Panc1 (cell line): ENCODE data around the gene CCNQ.

Experiments
- CTCF ChIP-seq: fragments of 450-650 bp; IDR thresholded peaks from 2 replicates; pipeline ENCODE4 v1.5.1; 2017; ENCODE audit warnings: mild to moderate bottlenecking
- POLR2AphosphoS5 ChIP-seq: IDR thresholded peaks from 2 replicates; pipeline ENCODE4 v1.6.1; 2012; ENCODE audit warnings: mild to moderate bottlenecking, low read depth, low read length, moderate library complexity
- REST ChIP-seq, 2 experiments: IDR thresholded peaks; 2 replicates each; pipeline ENCODE4 v1.6.1; 2011 to 2012; ENCODE audit warnings: low read depth in 2 of 2, control low read depth in 1 of 2, low read length in 1 of 2, mild to moderate bottlenecking in 1 of 2, moderate library complexity in 1 of 2; ENCODE audit not compliant: insufficient read depth in 1 of 2
- SIN3A ChIP-seq: IDR thresholded peaks from 2 replicates; pipeline ENCODE4 v1.6.1; 2012; ENCODE audit warnings: low read depth, mild to moderate bottlenecking, low read length, moderate library complexity, borderline replicate concordance; ENCODE audit not compliant: insufficient read depth
- TCF7L2 ChIP-seq: IDR thresholded peaks from 2 replicates; pipeline ENCODE4 v1.6.1; 2011; ENCODE audit warnings: mild to moderate bottlenecking, low read depth, low read length, inconsistent platforms

DNA sequence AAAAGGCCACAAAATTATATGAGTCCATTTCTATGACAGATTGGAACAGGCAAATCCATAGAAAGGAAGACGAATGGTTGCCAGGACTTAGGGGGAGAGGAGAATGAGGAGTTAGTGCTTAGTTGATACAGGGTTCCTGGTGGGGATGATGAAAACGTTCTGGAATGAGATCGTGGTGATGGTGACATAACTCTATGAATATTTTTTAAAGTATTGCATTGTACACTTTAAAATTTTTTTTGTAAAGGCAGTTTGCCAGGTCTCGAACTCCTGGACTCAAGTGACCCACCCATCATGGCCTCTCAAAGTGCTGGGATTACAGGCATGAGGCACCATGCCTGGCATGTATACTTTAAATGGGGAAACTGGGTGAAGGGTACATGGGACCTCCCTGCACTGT, 9.9 kb upstream of the CCNQ start:
- TF ChIP-seq REST (IDR thresholded peaks at IDR 0.05; ENCODE audit: insufficient read depth in 1 of 2, low read depth in 2 of 2, low read length in 1 of 2) (no peak), CTCF (no peak), POLR2AphosphoS5 (no peak), TCF7L2 (no peak), SIN3A (no peak)
